COLO668 (cell line): ENCODE results near the gene NFE2L2.
"Not testable (repeated sequence)": the region's sequence is repeated elsewhere in the genome, so short reads cannot be mapped to it uniquely, and the experiment has no call there.

Source experiments
- DNase-seq: peaks from one replicate; lab custom pipeline; 2025; ENCODE audit not compliant: unreplicated experiment; lab: John Stamatoyannopoulos, UW

NFE2L2 gene

GRCh38 chr2:177281400-177282180 is 17.1 kb upstream of the NFE2L2 start:
- DNase-seq = no peak

DNA sequence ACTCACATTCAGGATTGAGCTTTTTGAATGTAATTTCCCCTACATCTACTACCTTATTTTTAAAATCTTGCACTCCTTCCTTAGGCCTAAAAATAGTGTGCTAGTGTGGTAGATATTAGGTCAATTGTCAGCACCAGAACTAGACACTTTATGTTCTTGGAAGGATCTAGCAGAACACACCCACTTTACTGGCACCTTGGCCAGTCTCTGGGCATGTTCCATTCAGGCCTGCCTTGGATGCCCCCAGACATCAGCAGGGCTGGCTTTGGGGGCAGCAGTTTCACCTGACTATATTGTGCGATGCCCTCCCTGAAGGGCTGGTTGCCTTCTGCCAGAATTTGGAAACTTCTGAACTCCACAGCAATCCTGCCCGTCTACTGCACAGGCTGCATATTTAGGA is 15.3 kb upstream of the NFE2L2 start:
- no peak for DNase-seq

DNA sequence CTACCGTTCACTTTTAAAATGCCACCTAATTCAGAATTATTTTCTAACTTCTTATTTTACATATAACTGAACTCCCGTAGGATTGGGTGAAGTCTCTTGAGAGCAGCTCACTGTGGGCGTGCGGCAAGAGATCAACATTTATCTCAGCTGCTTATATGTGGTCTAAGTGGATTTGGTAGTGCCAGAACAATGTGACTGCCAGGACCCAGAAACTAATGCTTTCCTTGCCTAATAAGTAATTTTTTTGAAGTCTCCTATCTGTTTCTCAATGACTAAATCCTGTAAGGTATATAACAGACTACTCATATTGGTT is 11.2 kb upstream of the NFE2L2 start:
- no peak for DNase-seq

DNA sequence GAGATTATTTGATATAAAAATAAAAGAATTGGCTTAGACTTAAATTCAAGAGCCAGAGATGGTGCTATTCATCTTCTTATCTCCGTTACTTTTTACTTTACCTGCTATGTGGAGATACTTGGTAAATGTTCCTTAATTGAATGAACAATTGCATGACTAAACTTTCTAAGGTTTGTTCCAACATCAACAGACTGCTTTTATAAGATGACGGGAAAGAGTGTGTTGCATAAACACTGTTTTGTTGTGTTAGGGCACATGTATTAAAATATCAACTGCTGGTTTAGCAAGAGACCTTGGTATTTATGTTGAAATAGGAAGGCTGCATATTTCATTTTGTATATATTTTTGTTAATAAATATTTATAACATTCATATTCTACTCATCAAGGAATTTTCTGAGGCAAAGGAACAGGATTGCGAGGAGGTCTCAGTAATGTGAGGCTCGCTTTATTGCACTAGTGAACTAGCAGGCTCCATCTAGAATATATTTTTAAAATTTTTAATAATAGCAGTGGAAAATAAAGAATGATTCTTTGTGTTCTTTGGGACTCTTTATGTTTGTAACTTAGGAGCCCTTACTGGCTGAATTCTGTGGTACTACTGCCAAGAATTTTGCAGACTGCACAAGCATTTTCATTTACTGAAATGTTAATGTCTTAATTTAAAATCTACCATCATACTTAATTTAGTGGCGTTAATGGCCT is 10.7 kb upstream of the NFE2L2 start:
- no peak for DNase-seq

GRCh38 chr2:177273408-177273807 is 8.9 kb upstream of the NFE2L2 start:
- DNase-seq = no peak

DNA sequence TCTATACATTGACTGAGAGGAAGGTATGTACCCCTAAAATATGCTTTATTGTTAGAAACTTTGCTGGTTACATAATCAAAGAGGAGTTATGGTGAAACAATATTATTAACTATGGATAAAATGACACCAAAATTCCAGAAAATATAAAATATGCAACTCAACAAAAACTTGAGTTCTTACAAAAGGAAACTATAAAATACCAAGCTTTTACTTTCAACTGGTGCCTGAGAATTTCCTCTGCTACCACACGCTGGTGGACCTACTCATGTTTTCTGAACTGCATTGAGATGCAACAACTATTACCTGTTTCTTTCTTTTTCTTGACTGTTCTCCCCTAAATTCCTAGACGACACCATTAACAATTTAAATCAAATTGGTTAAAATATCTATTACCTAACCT is 8.2 kb upstream of the NFE2L2 start:
- no peak for DNase-seq

DNA sequence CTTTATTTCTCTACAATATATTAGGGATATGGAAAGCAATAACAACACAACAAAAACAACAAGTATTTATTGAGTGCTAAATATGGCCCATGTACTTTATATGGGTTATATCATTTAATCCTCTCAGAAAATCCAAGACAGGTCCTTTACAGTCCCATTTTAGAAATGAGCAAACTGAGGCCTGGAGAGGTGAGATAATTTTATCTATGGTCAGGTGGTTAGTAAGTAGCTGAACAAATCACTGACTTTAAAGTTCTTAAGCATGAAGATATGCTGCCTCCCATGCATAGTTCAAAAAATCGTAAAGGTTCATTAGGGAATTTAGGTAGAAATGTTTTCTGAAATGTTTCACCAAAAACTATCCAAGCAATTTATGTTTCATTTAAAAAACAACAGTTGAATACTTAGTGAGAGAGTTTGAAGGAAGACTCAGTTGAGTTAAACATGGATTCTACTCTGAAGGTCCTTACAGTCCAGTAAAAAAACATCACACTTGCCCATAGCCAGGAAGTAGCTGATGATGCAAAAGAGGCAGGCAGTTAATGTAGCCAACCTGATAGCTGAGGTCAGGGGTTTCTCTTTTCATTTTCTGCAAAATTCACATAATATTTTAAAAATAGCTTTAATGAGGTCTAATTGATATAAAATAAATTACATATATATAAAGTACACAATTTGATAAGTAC is 7.6 kb upstream of the NFE2L2 start:
- DNase-seq = no peak

DNA sequence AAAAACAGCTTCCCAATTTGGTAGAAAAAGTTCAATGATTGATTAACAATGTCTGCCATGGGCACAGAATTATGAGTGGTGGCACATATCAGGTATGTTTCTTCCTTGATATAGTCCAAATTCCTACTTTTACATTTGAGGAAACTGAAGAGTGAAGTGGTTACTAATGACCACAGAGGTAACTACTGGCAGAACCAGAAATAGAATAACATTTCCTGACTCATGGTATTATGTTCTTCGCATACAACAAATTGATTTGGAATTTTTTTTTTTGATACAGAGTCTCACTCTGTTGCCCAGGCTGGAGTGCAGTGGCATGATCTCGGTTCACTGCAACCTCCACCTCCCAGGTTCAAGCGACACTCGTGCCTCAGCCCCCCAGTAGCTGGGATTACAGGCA is 6.0 kb upstream of the NFE2L2 start:
- DNase-seq = no peak

DNA sequence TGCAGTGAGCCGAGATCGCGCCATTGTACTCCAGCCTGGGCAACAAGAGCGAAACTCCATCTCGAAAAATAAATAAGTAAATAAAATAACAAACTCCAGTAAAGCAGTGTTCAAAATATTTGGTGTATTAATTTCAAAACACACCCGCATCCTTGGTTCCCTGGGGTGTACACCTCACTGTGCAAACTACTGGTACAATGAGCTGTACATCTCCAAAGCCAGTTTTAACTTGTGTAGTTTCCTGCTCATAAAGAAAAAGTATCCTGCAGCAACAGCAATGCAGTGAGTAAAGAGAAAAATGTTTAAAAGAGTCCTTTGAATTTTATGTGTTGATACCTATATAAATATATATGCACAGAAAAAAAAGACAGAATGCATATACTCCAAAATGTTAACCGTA is 4.4 kb upstream of the NFE2L2 start:
- DNase-seq = no peak

GRCh38 chr2:177268187-177268871 is 3.8 kb upstream of the NFE2L2 start:
- DNase-seq = no peak

GRCh38 chr2:177266955-177267354 is 2.4 kb upstream of the NFE2L2 start:
- DNase-seq = not testable (repeated sequence)

- DNase-seq = no peak
Observed at GRCh38 chr2:177265824-177266817, 1.6 kb upstream of the NFE2L2 start.

DNA sequence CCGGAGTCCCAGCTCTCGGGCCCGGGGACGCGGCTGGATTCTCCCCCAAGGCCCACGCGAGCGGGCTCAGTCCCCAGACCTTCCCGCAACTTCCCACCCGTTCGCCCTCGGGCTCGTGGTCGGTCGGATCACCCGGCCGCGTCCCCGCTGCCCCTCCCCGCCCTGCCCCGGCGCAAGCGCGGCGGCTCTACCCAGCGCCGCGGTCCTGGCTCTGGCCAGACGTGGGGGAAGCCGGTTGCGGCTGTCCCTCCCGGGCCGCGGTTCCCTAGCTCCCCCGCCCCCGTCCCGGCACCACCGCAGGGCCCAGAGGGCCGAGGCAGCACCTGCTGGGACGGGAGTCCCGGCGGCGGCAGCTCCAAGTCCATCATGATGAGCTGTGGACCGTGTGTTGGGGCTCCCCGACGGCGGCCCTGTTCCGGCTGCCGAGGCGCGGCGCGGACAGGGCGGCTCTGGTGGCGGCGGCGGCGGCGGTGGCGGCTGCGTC is 276 bp downstream of the NFE2L2 start:
- DNase-seq = peak; percentile 77

GRCh38 chr2:177263451-177264208 is 897 bp downstream of the NFE2L2 start:
- DNase-seq = peak; percentile 99

DNA sequence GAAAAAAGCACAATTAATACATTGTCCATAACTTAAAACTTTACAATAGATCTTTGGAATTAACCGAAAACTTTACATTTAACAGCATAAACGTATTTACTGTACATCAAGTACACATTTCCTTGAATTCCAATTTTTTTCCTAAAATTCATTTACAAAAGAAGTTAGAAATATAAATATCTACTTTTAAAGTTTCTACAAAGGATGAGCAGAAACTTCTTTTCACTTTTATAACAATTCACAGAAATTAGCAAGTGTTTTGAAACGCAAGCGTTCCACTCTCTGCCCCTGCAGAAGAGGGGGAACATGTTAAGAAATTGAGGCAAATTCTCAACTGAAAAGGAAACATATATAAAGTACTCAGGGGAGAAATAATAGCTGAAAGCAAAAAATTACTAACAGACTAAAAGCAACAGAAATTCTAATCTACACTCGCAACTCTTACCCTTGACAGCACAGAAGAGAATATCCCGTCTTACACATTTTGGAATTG is 1.5 kb downstream of the NFE2L2 start:
- no peak for DNase-seq

GRCh38 chr2:177262092-177262491 is 2.4 kb downstream of the NFE2L2 start:
- no peak for DNase-seq

- no peak for DNase-seq
Observed at GRCh38 chr2:177261116-177262060, 3.1 kb downstream of the NFE2L2 start.

- no peak for DNase-seq
Observed at GRCh38 chr2:177260379-177260778, 4.1 kb downstream of the NFE2L2 start.
